Measurements from ENCODE around the gene RFX8.

Gene RFX8

GRCh38 chr2:101386599-101387150, 88.2 kb downstream of the RFX8 start:
- peak overlapping the region in 1 of 2 experiments; percentile 45; a peak in 1 of 4 replicates for H3K4me3 ChIP-seq (ENCODE audit: low read depth in 1 of 2, low read length in 2 of 2)
- TF ChIP-seq EZH2 (IDR thresholded peaks at IDR 0.05; ENCODE audit: borderline replicate concordance, low read depth, low read length, severe bottlenecking) = no peak
- no peak for TF ChIP-seq CTCF (IDR thresholded peaks at IDR 0.05; ENCODE audit: borderline replicate concordance, extremely low read depth, low read length, poor library complexity, severe bottlenecking)
- peaks cover 6% of the 10 kb centered on the region; the same call in 1 of the 2 replicates for H4K20me1 ChIP-seq (ENCODE audit: insufficient read depth, low read length)
- no peaks in the 10 kb centered on the region for H3K9me3 ChIP-seq (ENCODE audit: insufficient read depth, low read length, severe bottlenecking)
- H2AFZ ChIP-seq (ENCODE audit: low read depth, low read length) = no peak overlapping the region
- H3K36me3 ChIP-seq (ENCODE audit: insufficient read depth, low read length) = no peaks in the 10 kb centered on the region
- DNase-seq (no peak), ATAC-seq (ENCODE audit: insufficient read depth, low read depth) (no peak)
- H3K4me1 ChIP-seq (ENCODE audit: insufficient read depth, low read length) = peaks cover 7% of the 10 kb centered on the region
- H3K27ac ChIP-seq (ENCODE audit: low read length) = no peak overlapping the region
- peaks cover 46% of the 10 kb centered on the region for H3K27me3 ChIP-seq (ENCODE audit: insufficient read depth, low read length, poor library complexity)
- H3K4me2 ChIP-seq (ENCODE audit: insufficient read depth, low read length) = peak overlapping the region; percentile 59; the same call in 1 of the 2 replicates
- H3K9ac ChIP-seq (ENCODE audit: low read depth, low read length) = no peak overlapping the region
- H3K79me2 ChIP-seq (ENCODE audit: insufficient read depth, low read length) = no peaks in the 10 kb centered on the region

DNA sequence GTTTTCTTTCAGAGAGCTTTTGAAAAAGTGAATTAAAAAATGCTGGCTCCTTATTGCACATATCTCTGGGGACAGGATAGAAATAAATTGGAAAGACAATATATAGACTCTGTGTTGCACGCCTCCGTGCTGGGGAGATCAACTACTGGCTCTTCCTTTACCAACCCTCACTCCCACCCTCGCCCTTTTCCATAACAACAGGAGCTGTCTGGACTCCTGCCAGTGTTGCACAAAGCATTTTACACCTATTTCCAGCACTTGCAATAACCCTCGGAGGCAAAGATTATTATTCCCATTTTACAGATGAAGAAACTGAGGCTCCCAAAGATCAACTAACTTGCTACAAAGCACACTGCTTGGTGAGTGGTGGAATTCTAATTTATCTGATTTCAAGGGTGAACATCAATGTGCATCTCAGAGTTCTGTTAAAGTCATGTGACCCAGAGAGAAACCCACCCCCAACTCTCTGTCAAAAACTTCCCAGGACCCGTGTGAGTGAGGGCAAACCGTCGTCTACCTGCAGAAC, 91.8 kb downstream of the RFX8 start:
- TF ChIP-seq CTCF (IDR thresholded peaks at IDR 0.05; ENCODE audit: borderline replicate concordance, extremely low read depth, low read length, poor library complexity, severe bottlenecking) (no peak), EZH2 (IDR thresholded peaks at IDR 0.05; ENCODE audit: borderline replicate concordance, low read depth, low read length, severe bottlenecking) (no peak)
- H3K27ac ChIP-seq (ENCODE audit: low read length) = no peak overlapping the region
- H3K9me3 ChIP-seq (ENCODE audit: insufficient read depth, low read length, severe bottlenecking) = no peaks in the 10 kb centered on the region
- H3K4me1 ChIP-seq (ENCODE audit: insufficient read depth, low read length) = peaks cover 7% of the 10 kb centered on the region
- H3K9ac ChIP-seq (ENCODE audit: low read depth, low read length) = no peak overlapping the region
- no peak overlapping the region for H2AFZ ChIP-seq (ENCODE audit: low read depth, low read length)
- no peak overlapping the region for H3K4me3 ChIP-seq (ENCODE audit: low read depth in 1 of 2, low read length in 2 of 2)
- no peak overlapping the region for H3K4me2 ChIP-seq (ENCODE audit: insufficient read depth, low read length)
- no peaks in the 10 kb centered on the region for H3K79me2 ChIP-seq (ENCODE audit: insufficient read depth, low read length)
- DNase-seq (no peak), ATAC-seq (ENCODE audit: insufficient read depth, low read depth) (no peak)
- H4K20me1 ChIP-seq (ENCODE audit: insufficient read depth, low read length) = peaks cover 6% of the 10 kb centered on the region; the same call in 1 of the 2 replicates
- no peaks in the 10 kb centered on the region for H3K36me3 ChIP-seq (ENCODE audit: insufficient read depth, low read length)
- peaks cover 33% of the 10 kb centered on the region for H3K27me3 ChIP-seq (ENCODE audit: insufficient read depth, low read length, poor library complexity)

DNA sequence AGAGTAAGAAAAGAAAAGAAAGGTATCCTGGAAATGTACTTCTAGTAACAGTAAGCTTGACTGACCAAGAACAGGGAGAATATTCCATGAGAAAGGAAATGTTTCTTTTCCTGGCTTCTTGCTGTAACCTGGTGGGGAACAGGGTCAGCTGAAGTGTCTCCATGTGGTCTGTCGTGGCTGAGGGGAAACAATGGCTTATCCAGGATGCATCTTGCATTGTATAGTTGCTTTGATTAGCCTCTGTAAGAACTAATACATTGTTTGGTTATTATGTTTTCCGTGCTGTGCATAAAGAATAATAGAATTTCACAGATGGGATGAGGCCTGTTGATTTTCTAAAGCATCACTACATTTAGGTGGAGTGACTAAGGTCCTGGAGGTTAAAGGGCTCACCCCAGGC, 92.5 kb downstream of the RFX8 start:
- Histone ChIP-seq H3K9ac (ENCODE audit: low read depth, low read length) (no peak overlapping the region), H3K36me3 (ENCODE audit: insufficient read depth, low read length) (no peaks in the 10 kb centered on the region), H3K4me3 (ENCODE audit: low read depth in 1 of 2, low read length in 2 of 2) (no peak overlapping the region), H3K4me1 (ENCODE audit: insufficient read depth, low read length) (peaks cover 5% of the 10 kb centered on the region), H2AFZ (ENCODE audit: low read depth, low read length) (no peak overlapping the region), H3K4me2 (ENCODE audit: insufficient read depth, low read length) (no peak overlapping the region), H3K9me3 (ENCODE audit: insufficient read depth, low read length, severe bottlenecking) (no peaks in the 10 kb centered on the region), H3K27me3 (ENCODE audit: insufficient read depth, low read length, poor library complexity) (peaks cover 27% of the 10 kb centered on the region), H3K79me2 (ENCODE audit: insufficient read depth, low read length) (no peaks in the 10 kb centered on the region), H4K20me1 (ENCODE audit: insufficient read depth, low read length) (peaks cover 6% of the 10 kb centered on the region; the same call in 1 of the 2 replicates), H3K27ac (ENCODE audit: low read length) (no peak overlapping the region)
- DNase-seq (no peak), ATAC-seq (ENCODE audit: insufficient read depth, low read depth) (no peak)
- TF ChIP-seq CTCF (IDR thresholded peaks at IDR 0.05; ENCODE audit: borderline replicate concordance, extremely low read depth, low read length, poor library complexity, severe bottlenecking) = no peak
- TF ChIP-seq EZH2 (IDR thresholded peaks at IDR 0.05; ENCODE audit: borderline replicate concordance, low read depth, low read length, severe bottlenecking) = no peak

All from DND-41 (cell line).